Measurements from ENCODE around the gene AIMP2. TPM values are rescaled to one million over a fixed set of nuclear protein-coding genes. Genes with fewer than 3 reads are reported as not detected.
A peak's percentile ranks its signal among the peaks of the same experiment; 100 is the strongest.

The AIMP2 gene
- polyA plus RNA-seq, 1 experiment: 74.9 TPM

GRCh38 chr7:6026011-6026819, 17.1 kb downstream of the AIMP2 start:
- ChIA-PET POLR2A (no interaction called here), CTCF (interaction anchor here (1.1 kb wide), 2 partner anchors 9 to 13 kb away, joined by 3 to 4 read pairs; no protein-coding TSS in a partner anchor)
- TF ChIP-seq CTCF (IDR thresholded peaks at IDR 0.05; ENCODE audit: insufficient read depth, low read depth, low read length): peak; percentile 43; the same call in 1 of the 2 replicates
- no peaks in the 10 kb centered on the region for H3K27me3 ChIP-seq (ENCODE audit: control insufficient read depth, insufficient read depth, low read length)
- peaks cover 38% of the 10 kb centered on the region for H3K36me3 ChIP-seq (ENCODE audit: control insufficient read depth, insufficient read depth, low read length)
- DNase-seq (ENCODE audit: low read depth): no peak
- no peak overlapping the region for H3K4me3 ChIP-seq (ENCODE audit: low read depth, low read length)

- CTCF ChIA-PET: interaction anchor here (1.1 to 1.4 kb wide), 3 partner anchors 9 to 14 kb away, joined by 3 read pairs; no protein-coding TSS in a partner anchor
- peaks cover 37% of the 10 kb centered on the region for H3K36me3 ChIP-seq (ENCODE audit: control insufficient read depth, insufficient read depth, low read length)
- DNase-seq (ENCODE audit: low read depth): no peak
- H3K4me3 ChIP-seq (ENCODE audit: low read depth, low read length): no peak overlapping the region
- H3K27me3 ChIP-seq (ENCODE audit: control insufficient read depth, insufficient read depth, low read length): no peaks in the 10 kb centered on the region
- POLR2A ChIA-PET: no interaction called here
- TF ChIP-seq CTCF (IDR thresholded peaks at IDR 0.05; ENCODE audit: insufficient read depth, low read depth, low read length): no peak
Observed at GRCh38 chr7:6026820-6027311, 17.8 kb downstream of the AIMP2 start.

DNA sequence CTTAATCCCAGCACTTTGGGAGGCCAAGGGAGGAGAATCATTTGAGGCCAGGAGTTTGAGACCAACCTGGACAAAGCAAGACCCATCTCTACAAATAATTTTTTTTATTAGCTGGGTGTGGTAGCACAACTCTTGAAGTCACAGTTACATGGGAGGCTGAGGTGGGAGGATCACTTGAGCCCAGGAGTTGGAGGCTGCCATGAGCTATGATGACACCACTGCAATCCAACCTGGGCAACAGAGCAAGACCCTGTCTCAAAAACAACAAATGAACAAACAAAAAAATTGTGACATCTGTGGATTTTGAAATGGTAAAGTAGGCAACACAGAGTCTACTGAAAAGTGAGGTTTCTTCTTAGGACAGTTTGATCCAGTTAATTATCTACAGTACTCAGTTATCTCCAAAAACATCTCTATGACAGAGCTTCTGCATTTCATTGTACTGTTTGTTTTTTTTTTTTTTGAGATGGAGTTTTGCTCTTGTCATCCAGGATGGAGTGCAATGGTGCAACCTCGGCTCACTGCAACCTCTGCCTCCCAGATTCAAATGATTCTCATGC, 18.8 kb downstream of the AIMP2 start:
- Histone ChIP-seq H3K36me3 (ENCODE audit: control insufficient read depth, insufficient read depth, low read length) (peaks cover 34% of the 10 kb centered on the region), H3K4me3 (ENCODE audit: low read depth, low read length) (no peak overlapping the region), H3K27me3 (ENCODE audit: control insufficient read depth, insufficient read depth, low read length) (no peaks in the 10 kb centered on the region)
- CTCF ChIA-PET: interaction anchor here (1.1 to 1.4 kb wide), 4 partner anchors 8 to 20 kb away, joined by 3 read pairs; no protein-coding TSS in a partner anchor
- TF ChIP-seq CTCF (IDR thresholded peaks at IDR 0.05; ENCODE audit: insufficient read depth, low read depth, low read length): no peak
- DNase-seq (ENCODE audit: low read depth): no peak
- POLR2A ChIA-PET: no interaction called here

DNA sequence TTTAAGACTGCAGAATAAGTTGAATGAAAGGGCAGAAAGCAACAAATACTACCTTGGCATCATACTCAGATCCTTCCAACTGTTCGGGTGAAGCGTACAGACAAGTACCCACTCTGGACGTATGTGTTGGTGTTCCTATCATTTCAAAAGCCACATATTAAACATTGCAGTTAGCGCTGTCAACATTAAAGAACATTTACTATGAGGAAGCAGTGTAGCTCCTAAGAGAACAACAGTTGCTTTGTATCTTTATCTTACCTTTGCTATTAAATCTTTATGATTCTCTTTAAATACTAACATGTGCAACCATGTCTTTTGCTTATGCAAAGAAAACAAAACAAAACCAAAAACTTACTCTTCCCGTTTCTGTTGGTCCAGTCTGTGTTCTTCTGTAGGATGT, 19.5 kb downstream of the AIMP2 start:
- CTCF ChIA-PET: interaction anchor here (1.3 kb wide), 1 partner anchor 21 kb away, joined by 3 read pairs; no protein-coding TSS in a partner anchor

More for the DNA sequence above, 19.5 kb downstream of the AIMP2 start:
- peaks cover 29% of the 10 kb centered on the region for H3K36me3 ChIP-seq (ENCODE audit: control insufficient read depth, insufficient read depth, low read length)
- H3K4me3 ChIP-seq (ENCODE audit: low read depth, low read length): no peak overlapping the region
- TF ChIP-seq CTCF (IDR thresholded peaks at IDR 0.05; ENCODE audit: insufficient read depth, low read depth, low read length): no peak
- H3K27me3 ChIP-seq (ENCODE audit: control insufficient read depth, insufficient read depth, low read length): no peaks in the 10 kb centered on the region
- DNase-seq (ENCODE audit: low read depth): no peak
- POLR2A ChIA-PET: no interaction called here
